Measurements from ENCODE around the gene ANKRD33B. TPM values are rescaled to one million over a fixed set of nuclear protein-coding genes. Genes with fewer than 3 reads are reported as not detected.

The ANKRD33B gene
- total RNA-seq, 1 donor from 2014 or later, result 2.2 TPM

GRCh38 chr5:10586555-10586954 lies 22.7 kb downstream of the ANKRD33B start:
- H3K4me1 ChIP-seq, result peaks cover 13% of the 10 kb centered on the region
- Mint-ChIP-seq H3K27me3 (ENCODE audit: insufficient read depth, low read depth) (no peaks in the 10 kb centered on the region), H3K27ac (no peak overlapping the region), H3K36me3 (no peaks in the 10 kb centered on the region), H3K9me3 (peaks cover 7% of the 10 kb centered on the region), H3K4me3 (no peak overlapping the region), H3K4me1 (peaks cover 26% of the 10 kb centered on the region)
- H3K36me3 ChIP-seq, result no peaks in the 10 kb centered on the region
- H3K4me3 ChIP-seq, result no peak overlapping the region
- H3K9me3 ChIP-seq (ENCODE audit: low read depth), result no peaks in the 10 kb centered on the region
- H4K20me1 ChIP-seq (ENCODE audit: low read depth), result no peaks in the 10 kb centered on the region
- H3K4me2 ChIP-seq, result no peak overlapping the region
- H3F3A ChIP-seq (ENCODE audit: low read depth), result peaks cover 10% of the 10 kb centered on the region
- no peak for DNase-seq (ENCODE audit: low spot score)
- no peak overlapping the region for H3K9ac ChIP-seq
- no peaks in the 10 kb centered on the region for H3K79me2 ChIP-seq (ENCODE audit: low read depth)
- H3K27ac ChIP-seq, result no peak overlapping the region
- H2AFZ ChIP-seq (replicated peaks), result no peak overlapping the region
- no peak for TF ChIP-seq EZH2phosphoT487 (IDR thresholded peaks at IDR 0.05)
- TF ChIP-seq EZH2 (IDR thresholded peaks at IDR 0.05), result no peak
- TF ChIP-seq CTCF (IDR thresholded peaks at IDR 0.05), result no peak
- H3K27me3 ChIP-seq, result no peaks in the 10 kb centered on the region

GRCh38 chr5:10588109-10588775 lies 24.4 kb downstream of the ANKRD33B start:
- H3K36me3 Mint-ChIP-seq, result no peaks in the 10 kb centered on the region
- TF ChIP-seq EZH2phosphoT487 (IDR thresholded peaks at IDR 0.05) (no peak), CTCF (IDR thresholded peaks at IDR 0.05) (no peak), EZH2 (IDR thresholded peaks at IDR 0.05) (no peak)

GRCh38 chr5:10588779-10589447 lies 25.0 kb downstream of the ANKRD33B start:
- Histone ChIP-seq H3K4me1 (peaks cover 13% of the 10 kb centered on the region), H3K27me3 (no peaks in the 10 kb centered on the region), H3K9ac (no peak overlapping the region), H3K4me3 (no peak overlapping the region), H2AFZ (replicated peaks) (peak overlapping the region; percentile 7), H3K79me2 (ENCODE audit: low read depth) (no peaks in the 10 kb centered on the region), H3K9me3 (ENCODE audit: low read depth) (no peaks in the 10 kb centered on the region), H3F3A (ENCODE audit: low read depth) (peaks cover 10% of the 10 kb centered on the region), H3K36me3 (no peaks in the 10 kb centered on the region), H3K27ac (no peak overlapping the region), H4K20me1 (ENCODE audit: low read depth) (no peaks in the 10 kb centered on the region), H3K4me2 (no peak overlapping the region)
- TF ChIP-seq CTCF (IDR thresholded peaks at IDR 0.05), result no peak
- TF ChIP-seq EZH2phosphoT487 (IDR thresholded peaks at IDR 0.05), result no peak
- no peak for TF ChIP-seq EZH2 (IDR thresholded peaks at IDR 0.05)
- peaks cover 20% of the 10 kb centered on the region for H3K4me1 Mint-ChIP-seq
- H3K36me3 Mint-ChIP-seq, result no peaks in the 10 kb centered on the region
- H3K9me3 Mint-ChIP-seq, result no peaks in the 10 kb centered on the region
- H3K27ac Mint-ChIP-seq, result no peak overlapping the region
- DNase-seq (ENCODE audit: low spot score), result no peak
- no peaks in the 10 kb centered on the region for H3K27me3 Mint-ChIP-seq (ENCODE audit: insufficient read depth, low read depth)
- no peak overlapping the region for H3K4me3 Mint-ChIP-seq

More at GRCh38 chr5:10588109-10588775, 24.4 kb downstream of the ANKRD33B start:
- Mint-ChIP-seq H3K9me3 (no peaks in the 10 kb centered on the region), H3K27me3 (ENCODE audit: insufficient read depth, low read depth) (no peaks in the 10 kb centered on the region), H3K27ac (no peak overlapping the region), H3K4me1 (peaks cover 24% of the 10 kb centered on the region), H3K4me3 (no peak overlapping the region)
- H3K36me3 ChIP-seq, result no peaks in the 10 kb centered on the region
- no peak for DNase-seq (ENCODE audit: low spot score)
- H3K79me2 ChIP-seq (ENCODE audit: low read depth), result no peaks in the 10 kb centered on the region
- H3K9me3 ChIP-seq (ENCODE audit: low read depth), result no peaks in the 10 kb centered on the region
- H3K27me3 ChIP-seq, result no peaks in the 10 kb centered on the region
- H3K4me1 ChIP-seq, result peaks cover 13% of the 10 kb centered on the region
- H4K20me1 ChIP-seq (ENCODE audit: low read depth), result no peaks in the 10 kb centered on the region
- no peak overlapping the region for H3K27ac ChIP-seq
- H3K4me3 ChIP-seq, result no peak overlapping the region
- peaks cover 10% of the 10 kb centered on the region for H3F3A ChIP-seq (ENCODE audit: low read depth)
- H3K4me2 ChIP-seq, result no peak overlapping the region
- no peak overlapping the region for H3K9ac ChIP-seq
- peak overlapping the region; percentile 7 for H2AFZ ChIP-seq (replicated peaks)

Data from neural progenitor cell (in vitro differentiated cells).